Caco-2 (cell line): Measurements from ENCODE around the gene SCRN1. TPM values are rescaled to one million over a fixed set of nuclear protein-coding genes. Genes with fewer than 3 reads are reported as not detected.

Source experiments
- BruUV-seq: library from RNA; stranded (reverse); fragments of 400-500 nt; replicated peaks from 2 replicates; lab custom pipeline; 2021; lab: Mats Ljungman, UMichigan
- CTCF ChIA-PET: fragments of 300-600 bp; sonication (Branson Sonifier 250); formaldehyde crosslinking; loops from one replicate; lab custom pipeline; 2022; ENCODE audit warnings: antibody characterized with exemption; lab: Charles Lee
- POLR2A ChIA-PET: fragments of 300-600 bp; sonication (Branson Sonifier 250); formaldehyde crosslinking; loops from one replicate; lab custom pipeline; 2022; ENCODE audit warnings: antibody characterized with exemption; lab: Charles Lee
- DNase-seq, 2 experiments: peaks; one replicate each; pipeline versions ENCODE4 v3.0.0 to v3.0.0-alpha.2; 2020 to 2022
- H3K27me3 ChIP-seq: replicated peaks from 2 replicates; pipeline ENCODE4 v1.6.0; 2011; ENCODE audit warnings: low read length; ENCODE audit not compliant: control insufficient read depth, insufficient read depth
- H3K36me3 ChIP-seq: 2 replicates; pipeline ENCODE4 v1.5.1; 2011; ENCODE audit warnings: low read length; ENCODE audit not compliant: control insufficient read depth, insufficient read depth
- H3K4me1 ChIP-seq: fragments of 250-450 bp; sonication (Bioruptor Pico); 2 replicates; pipeline ENCODE4 v1.5.1; 2020; ENCODE audit warnings: mild to moderate bottlenecking
- H3K4me3 ChIP-seq: 2 replicates; pipeline ENCODE4 v1.5.1; 2011; ENCODE audit warnings: low read depth, mild to moderate bottlenecking, control low read depth, low read length
- H3K9me3 ChIP-seq: fragments of 250-450 bp; sonication (Bioruptor Pico); 2 replicates; pipeline ENCODE4 v1.5.1; 2020; ENCODE audit warnings: mild to moderate bottlenecking, moderate library complexity
- H3K27ac Mint-ChIP-seq: one replicate; pipeline ENCODE4 v1.8.0; 2022; ENCODE audit warnings: mixed read lengths; ENCODE audit not compliant: unreplicated experiment
- H3K27me3 Mint-ChIP-seq: one replicate; pipeline ENCODE4 v1.8.0; 2022; ENCODE audit warnings: mixed read lengths; ENCODE audit not compliant: insufficient read depth, unreplicated experiment
- H3K36me3 Mint-ChIP-seq: one replicate; pipeline ENCODE4 v1.8.0; 2022; ENCODE audit warnings: mild to moderate bottlenecking, mixed read lengths; ENCODE audit not compliant: insufficient read depth, unreplicated experiment
- H3K4me1 Mint-ChIP-seq: one replicate; pipeline ENCODE4 v1.8.0; 2022; ENCODE audit warnings: low read depth, mixed read lengths; ENCODE audit not compliant: unreplicated experiment
- H3K4me3 Mint-ChIP-seq: one replicate; pipeline ENCODE4 v1.8.0; 2022; ENCODE audit warnings: mild to moderate bottlenecking, moderate library complexity, mixed read lengths; ENCODE audit not compliant: unreplicated experiment
- H3K9me3 Mint-ChIP-seq: one replicate; pipeline ENCODE4 v1.8.0; 2022; ENCODE audit warnings: mixed read lengths; ENCODE audit not compliant: unreplicated experiment
- intact Hi-C: fragments of 100-400 bp; cut with micrococcal nuclease; formaldehyde crosslinking; loops from one replicate; pipeline ENCODE4 v1.10.0; 2022; ENCODE audit not compliant: unreplicated experiment
- total RNA-seq: library from RNA; stranded (reverse); gene quantifications from 2 replicates; pipeline ENCODE4 v1.2.3, GENCODE V29; 2022
- TF ChIP-seq, protein P1 (sequence below), 2 experiments: fragments of 200-600 bp in 1 of 2; IDR thresholded peaks; 1 replicate in 1 of 2; 2 replicates in 1 of 2; pipeline versions ENCODE4 v1.5.1 to v1.8.0; 2011 to 2022; ENCODE audit warnings: antibody characterized with exemption in 1 of 2, control low read depth in 1 of 2, inconsistent platforms in 1 of 2, low read depth in 1 of 2, low read length in 1 of 2, mild to moderate bottlenecking in 1 of 2, moderate library complexity in 1 of 2; ENCODE audit not compliant: insufficient read depth in 1 of 2, severe bottlenecking in 1 of 2, unreplicated experiment in 1 of 2

SCRN1 gene
- total RNA-seq, 1 experiment from 2014 or later: 92.9 TPM

DNA sequence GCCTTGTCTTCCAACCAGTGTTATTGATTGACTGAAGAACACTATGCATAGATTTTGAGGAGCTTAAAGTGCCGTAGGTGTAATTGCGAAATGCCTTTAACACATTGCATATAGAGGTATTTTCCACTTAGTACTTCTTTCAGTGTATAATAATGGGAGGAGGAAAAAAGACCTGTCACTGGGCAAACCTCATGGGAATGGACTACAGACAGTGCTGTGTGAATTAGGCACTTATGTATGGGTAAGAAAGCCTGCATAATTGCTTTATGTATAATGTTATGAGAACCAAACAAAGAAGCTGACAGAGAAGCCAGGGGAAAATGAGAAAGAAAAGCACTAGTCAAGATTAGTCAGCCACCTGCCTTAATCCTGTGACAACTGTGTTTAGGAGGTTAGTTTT is 12.4 kb upstream of the SCRN1 start:
- Histone ChIP-seq H3K27me3 (no peaks in the 10 kb centered on the region), H3K36me3 (no peaks in the 10 kb centered on the region), H3K4me1 (no peaks in the 10 kb centered on the region), H3K4me3 (no peak overlapping the region), H3K9me3 (no peaks in the 10 kb centered on the region)
- no peaks in the 10 kb centered on the region for H3K4me1 Mint-ChIP-seq
- H3K4me3 Mint-ChIP-seq: no peak overlapping the region
- H3K36me3 Mint-ChIP-seq: no peaks in the 10 kb centered on the region
- peaks cover 7% of the 10 kb centered on the region for H3K9me3 Mint-ChIP-seq
- CTCF ChIA-PET: no interaction called here
- DNase-seq: no peak
- POLR2A ChIA-PET: no interaction called here
- intact Hi-C loops: no loop called here
- TF ChIP-seq, protein P1, sequence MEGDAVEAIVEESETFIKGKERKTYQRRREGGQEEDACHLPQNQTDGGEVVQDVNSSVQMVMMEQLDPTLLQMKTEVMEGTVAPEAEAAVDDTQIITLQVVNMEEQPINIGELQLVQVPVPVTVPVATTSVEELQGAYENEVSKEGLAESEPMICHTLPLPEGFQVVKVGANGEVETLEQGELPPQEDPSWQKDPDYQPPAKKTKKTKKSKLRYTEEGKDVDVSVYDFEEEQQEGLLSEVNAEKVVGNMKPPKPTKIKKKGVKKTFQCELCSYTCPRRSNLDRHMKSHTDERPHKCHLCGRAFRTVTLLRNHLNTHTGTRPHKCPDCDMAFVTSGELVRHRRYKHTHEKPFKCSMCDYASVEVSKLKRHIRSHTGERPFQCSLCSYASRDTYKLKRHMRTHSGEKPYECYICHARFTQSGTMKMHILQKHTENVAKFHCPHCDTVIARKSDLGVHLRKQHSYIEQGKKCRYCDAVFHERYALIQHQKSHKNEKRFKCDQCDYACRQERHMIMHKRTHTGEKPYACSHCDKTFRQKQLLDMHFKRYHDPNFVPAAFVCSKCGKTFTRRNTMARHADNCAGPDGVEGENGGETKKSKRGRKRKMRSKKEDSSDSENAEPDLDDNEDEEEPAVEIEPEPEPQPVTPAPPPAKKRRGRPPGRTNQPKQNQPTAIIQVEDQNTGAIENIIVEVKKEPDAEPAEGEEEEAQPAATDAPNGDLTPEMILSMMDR (IDR thresholded peaks at IDR 0.05; ENCODE audit: insufficient read depth in 1 of 2, low read depth in 1 of 2, low read length in 1 of 2, severe bottlenecking in 1 of 2, unreplicated experiment in 1 of 2): no peak
- no TSS peak for BruUV-seq
- no peaks in the 10 kb centered on the region for H3K27me3 Mint-ChIP-seq
- H3K27ac Mint-ChIP-seq: no peak overlapping the region

GRCh38 chr7:29998489-29998888 is 8.9 kb upstream of the SCRN1 start:
- Histone ChIP-seq H3K36me3 (no peaks in the 10 kb centered on the region), H3K4me3 (no peak overlapping the region), H3K4me1 (no peaks in the 10 kb centered on the region), H3K27me3 (no peaks in the 10 kb centered on the region), H3K9me3 (0 out of 2 replicates have a peak, but pooled peaks cover 3% of the 10 kb centered on the region)
- Mint-ChIP-seq H3K4me1 (no peaks in the 10 kb centered on the region), H3K4me3 (no peak overlapping the region), H3K27me3 (no peaks in the 10 kb centered on the region), H3K36me3 (no peaks in the 10 kb centered on the region), H3K9me3 (peaks cover 18% of the 10 kb centered on the region), H3K27ac (no peak overlapping the region)
- ChIA-PET CTCF (no interaction called here), POLR2A (no interaction called here)
- intact Hi-C loops: no loop called here
- DNase-seq: no peak
- TF ChIP-seq, protein P1 (IDR thresholded peaks at IDR 0.05; ENCODE audit: insufficient read depth in 1 of 2, low read depth in 1 of 2, low read length in 1 of 2, severe bottlenecking in 1 of 2, unreplicated experiment in 1 of 2): no peak
- BruUV-seq: no TSS peak

DNA sequence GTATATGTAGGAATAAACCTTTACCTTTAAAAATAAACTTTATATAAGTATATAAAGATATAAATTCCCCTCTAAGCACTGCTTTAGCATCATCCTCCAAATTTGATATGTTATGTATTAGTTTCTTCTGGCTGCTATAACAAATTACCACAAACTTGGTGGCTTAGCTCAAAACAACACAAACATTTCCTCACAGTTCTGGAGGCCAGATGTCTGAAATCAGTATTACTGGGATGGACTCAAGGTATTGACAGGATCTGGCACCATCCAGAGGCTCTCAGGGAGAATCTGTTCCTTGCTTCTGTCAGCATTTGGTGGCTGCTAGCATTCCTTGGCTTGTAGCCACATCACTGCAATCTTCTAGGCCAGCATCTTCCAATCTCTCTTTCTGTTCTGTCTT is 6.7 kb upstream of the SCRN1 start:
- BruUV-seq: no TSS peak
- Mint-ChIP-seq H3K9me3 (peaks cover 18% of the 10 kb centered on the region), H3K4me1 (no peaks in the 10 kb centered on the region), H3K27me3 (no peaks in the 10 kb centered on the region), H3K27ac (no peak overlapping the region), H3K4me3 (no peak overlapping the region), H3K36me3 (no peaks in the 10 kb centered on the region)
- CTCF ChIA-PET: no interaction called here
- no peaks in the 10 kb centered on the region for H3K27me3 ChIP-seq
- intact Hi-C loops: no loop called here
- H3K4me3 ChIP-seq: no peak overlapping the region
- POLR2A ChIA-PET: no interaction called here
- no peaks in the 10 kb centered on the region for H3K36me3 ChIP-seq
- 0 out of 2 replicates have a peak, but pooled peaks cover 3% of the 10 kb centered on the region for H3K9me3 ChIP-seq
- no peak for DNase-seq
- H3K4me1 ChIP-seq: no peaks in the 10 kb centered on the region
- TF ChIP-seq, protein P1 (IDR thresholded peaks at IDR 0.05; ENCODE audit: insufficient read depth in 1 of 2, low read depth in 1 of 2, low read length in 1 of 2, severe bottlenecking in 1 of 2, unreplicated experiment in 1 of 2): no peak
